NB4 (cell line): ENCODE results near the gene AMOTL1.

ENCODE experiments used
- DNase-seq: peaks from one replicate; pipeline ENCODE4 v3.0.0; 2010; ENCODE audit warnings: low read depth
- H3K4me3 ChIP-seq: one replicate; pipeline ENCODE4 v1.5.1; 2011; ENCODE audit warnings: mild to moderate bottlenecking, low read depth, low read length, moderate library complexity
- CTCF ChIP-seq: IDR thresholded peaks from one replicate; pipeline ENCODE4 v1.5.1; 2012; ENCODE audit warnings: low read depth, low read length
- MAX ChIP-seq: IDR thresholded peaks from 2 replicates; pipeline ENCODE4 v1.6.1; 2011; ENCODE audit warnings: low read depth, low read length
- MYC ChIP-seq: IDR thresholded peaks from 2 replicates; pipeline ENCODE4 v1.6.1; 2011; ENCODE audit warnings: low read depth, low read length
- POLR2A ChIP-seq: IDR thresholded peaks from 2 replicates; pipeline ENCODE4 v1.6.1; 2011; ENCODE audit warnings: mild to moderate bottlenecking; ENCODE audit not compliant: insufficient read length; ENCODE audit errors: extremely low read depth

The AMOTL1 gene

GRCh38 chr11:94725097-94725496, 43.1 kb upstream of the AMOTL1 start:
- no peak overlapping the region for H3K4me3 ChIP-seq
- DNase-seq = no peak
- no peak for TF ChIP-seq POLR2A
- TF ChIP-seq MAX = no peak
- TF ChIP-seq CTCF = no peak
- TF ChIP-seq MYC = no peak

- TF ChIP-seq CTCF = no peak
- TF ChIP-seq MYC = no peak
- no peak for TF ChIP-seq MAX
- no peak for TF ChIP-seq POLR2A
- no peak for DNase-seq
- no peak overlapping the region for H3K4me3 ChIP-seq
Measured at GRCh38 chr11:94727819-94728218, 40.3 kb upstream of the AMOTL1 start.

- TF ChIP-seq MYC = no peak
- no peak for TF ChIP-seq POLR2A
- no peak for TF ChIP-seq CTCF
- no peak for TF ChIP-seq MAX
- DNase-seq = no peak
Measured at GRCh38 chr11:94728541-94728940, 39.6 kb upstream of the AMOTL1 start.

GRCh38 chr11:94728966-94729751, 39.0 kb upstream of the AMOTL1 start:
- DNase-seq = no peak
- TF ChIP-seq CTCF (no peak), MYC (no peak), POLR2A (no peak), MAX (no peak)

More at GRCh38 chr11:94728541-94728940, 39.6 kb upstream of the AMOTL1 start:
- no peak overlapping the region for H3K4me3 ChIP-seq

GRCh38 chr11:94730153-94730552, 38.0 kb upstream of the AMOTL1 start:
- DNase-seq = no peak
- TF ChIP-seq MYC (no peak), MAX (no peak), CTCF (no peak), POLR2A (no peak)
- H3K4me3 ChIP-seq = no peak overlapping the region

More at GRCh38 chr11:94728966-94729751, 39.0 kb upstream of the AMOTL1 start:
- H3K4me3 ChIP-seq = no peak overlapping the region
